MM.1S (cell line): ENCODE measurements around the gene PCGF3.
"Not testable (repeated sequence)": the region's sequence is repeated elsewhere in the genome, so short reads cannot be mapped to it uniquely, and the experiment has no call there.

Experiments used
- DNase-seq: peaks from one replicate; pipeline ENCODE4 v3.0.0-alpha.2; 2015
- H2AFZ ChIP-seq: fragments of 300-600 bp; sonication (generic); 2 replicates; pipeline ENCODE4 v1.6.0; 2016; ENCODE audit warnings: antibody characterized with exemption, low read length
- H3F3A ChIP-seq: fragments of 300-600 bp; sonication (generic); 2 replicates; pipeline ENCODE4 v1.6.1; 2016; ENCODE audit warnings: mild to moderate bottlenecking, antibody characterized with exemption, low read length, moderate library complexity, mixed read lengths; ENCODE audit not compliant: insufficient read depth
- H3K27ac ChIP-seq: fragments of 300-600 bp; sonication (generic); 2 replicates; pipeline ENCODE4 v1.5.1; 2016; ENCODE audit warnings: mild to moderate bottlenecking, low read length
- H3K27me3 ChIP-seq: fragments of 300-600 bp; sonication (generic); replicated peaks from 2 replicates; pipeline ENCODE4 v1.6.0; 2016; ENCODE audit warnings: low read length; ENCODE audit not compliant: insufficient read depth
- H3K36me3 ChIP-seq: fragments of 300-600 bp; sonication (generic); replicated peaks from 2 replicates; pipeline ENCODE4 v1.6.1; 2016; ENCODE audit warnings: mild to moderate bottlenecking, low read length, mixed read lengths; ENCODE audit not compliant: insufficient read depth
- H3K4me1 ChIP-seq: fragments of 300-600 bp; sonication (generic); 2 replicates; pipeline ENCODE4 v1.6.1; 2016; ENCODE audit warnings: low read length, mixed read lengths
- H3K4me2 ChIP-seq: fragments of 300-600 bp; sonication (generic); 2 replicates; pipeline ENCODE4 v1.6.0; 2016; ENCODE audit warnings: low read depth, low read length
- H3K4me3 ChIP-seq: fragments of 300-600 bp; sonication (generic); 2 replicates; pipeline ENCODE4 v1.5.1; 2016; ENCODE audit warnings: low read length, mixed read lengths
- H3K79me2 ChIP-seq: fragments of 300-600 bp; sonication (generic); 2 replicates; pipeline ENCODE4 v1.6.1; 2016; ENCODE audit warnings: mixed run types, low read length, mixed read lengths
- H3K9ac ChIP-seq: fragments of 300-600 bp; sonication (generic); 2 replicates; pipeline ENCODE4 v1.6.1; 2016; ENCODE audit warnings: low read length, mixed read lengths
- H3K9me2 ChIP-seq: fragments of 300-600 bp; sonication (generic); replicated peaks from 2 replicates; pipeline ENCODE4 v1.6.1; 2016; ENCODE audit warnings: mild to moderate bottlenecking, low read length, mixed read lengths; ENCODE audit not compliant: insufficient read depth
- H3K9me3 ChIP-seq: fragments of 300-600 bp; sonication (generic); replicated peaks from 2 replicates; pipeline ENCODE4 v1.6.1; 2016; ENCODE audit warnings: mild to moderate bottlenecking, low read length, mixed read lengths; ENCODE audit not compliant: insufficient read depth
- H4K20me1 ChIP-seq: fragments of 300-600 bp; sonication (generic); 2 replicates; pipeline ENCODE4 v1.6.1; 2016; ENCODE audit warnings: mild to moderate bottlenecking, low read length, moderate library complexity, mixed read lengths; ENCODE audit not compliant: insufficient read depth
- EZH2 ChIP-seq: fragments of 300-600 bp; sonication (generic); optimal IDR thresholded peaks from 2 replicates; pipeline ENCODE3; 2017; ENCODE audit warnings: low read depth, mild to moderate bottlenecking, antibody characterized with exemption, low read length, mixed read lengths
- EZH2phosphoT487 ChIP-seq: fragments of 300-600 bp; sonication (generic); IDR thresholded peaks from 2 replicates; pipeline ENCODE4 v1.6.1; 2018; ENCODE audit warnings: antibody characterized with exemption, low read length
- TF ChIP-seq, protein P1 (sequence below): fragments of 300-600 bp; sonication (generic); IDR thresholded peaks from 2 replicates; pipeline ENCODE4 v1.5.1; 2016; ENCODE audit warnings: antibody characterized with exemption, low read length, mixed read lengths

PCGF3 gene

DNA sequence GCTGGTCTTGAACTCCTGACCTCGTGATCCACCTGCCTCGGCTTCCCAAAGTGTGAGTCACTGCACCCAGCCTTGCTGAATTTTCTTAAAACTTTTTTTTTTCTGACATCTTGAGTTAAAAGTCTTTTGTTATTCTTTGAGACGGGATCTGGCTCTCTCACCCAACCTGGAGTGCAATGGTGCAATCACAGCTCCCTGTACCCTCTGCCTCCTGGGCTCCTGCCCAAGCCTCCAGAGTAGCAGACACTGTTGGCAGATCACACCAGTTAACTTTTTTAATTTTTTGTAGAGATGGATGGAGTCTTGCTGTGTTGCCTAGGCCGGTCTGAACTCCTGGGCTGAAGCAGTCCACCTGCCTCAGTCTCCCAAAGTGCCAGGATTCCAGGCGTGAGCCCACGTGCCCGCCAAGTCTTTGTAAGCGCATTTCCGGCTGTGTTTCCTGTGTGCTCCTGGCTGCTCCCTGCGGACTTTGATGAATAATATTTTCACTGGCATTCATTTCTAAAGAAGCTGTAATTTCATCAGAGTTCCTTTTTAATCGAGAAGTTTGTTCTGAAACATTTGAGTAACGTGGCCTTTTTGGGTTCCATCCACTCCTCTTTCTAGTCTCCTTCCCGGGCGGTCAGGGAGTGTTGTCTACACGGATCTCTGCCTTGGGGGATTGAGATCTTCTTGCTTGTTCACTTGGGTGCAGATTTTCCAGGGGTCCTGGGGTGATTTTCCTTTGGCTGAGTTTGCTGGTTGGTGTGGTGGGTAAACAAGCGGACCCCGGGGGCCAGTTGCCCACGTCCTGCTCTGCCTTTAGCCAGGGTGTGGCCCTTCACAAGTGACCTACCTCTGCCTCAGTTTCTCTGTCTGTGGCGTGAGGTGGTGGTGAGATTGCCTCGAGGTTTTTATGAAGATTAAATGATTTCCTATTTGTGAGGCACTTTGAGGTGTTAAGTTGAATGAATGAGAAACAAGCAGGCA is 44.4 kb downstream of the PCGF3 start:
- TF ChIP-seq, protein P1, sequence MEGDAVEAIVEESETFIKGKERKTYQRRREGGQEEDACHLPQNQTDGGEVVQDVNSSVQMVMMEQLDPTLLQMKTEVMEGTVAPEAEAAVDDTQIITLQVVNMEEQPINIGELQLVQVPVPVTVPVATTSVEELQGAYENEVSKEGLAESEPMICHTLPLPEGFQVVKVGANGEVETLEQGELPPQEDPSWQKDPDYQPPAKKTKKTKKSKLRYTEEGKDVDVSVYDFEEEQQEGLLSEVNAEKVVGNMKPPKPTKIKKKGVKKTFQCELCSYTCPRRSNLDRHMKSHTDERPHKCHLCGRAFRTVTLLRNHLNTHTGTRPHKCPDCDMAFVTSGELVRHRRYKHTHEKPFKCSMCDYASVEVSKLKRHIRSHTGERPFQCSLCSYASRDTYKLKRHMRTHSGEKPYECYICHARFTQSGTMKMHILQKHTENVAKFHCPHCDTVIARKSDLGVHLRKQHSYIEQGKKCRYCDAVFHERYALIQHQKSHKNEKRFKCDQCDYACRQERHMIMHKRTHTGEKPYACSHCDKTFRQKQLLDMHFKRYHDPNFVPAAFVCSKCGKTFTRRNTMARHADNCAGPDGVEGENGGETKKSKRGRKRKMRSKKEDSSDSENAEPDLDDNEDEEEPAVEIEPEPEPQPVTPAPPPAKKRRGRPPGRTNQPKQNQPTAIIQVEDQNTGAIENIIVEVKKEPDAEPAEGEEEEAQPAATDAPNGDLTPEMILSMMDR, result no peak
- TF ChIP-seq EZH2 (no peak), EZH2phosphoT487 (no peak)
- H3K9me3 ChIP-seq, result no peaks in the 10 kb centered on the region
- H3K4me3 ChIP-seq, result no peak overlapping the region
- no peak overlapping the region for H2AFZ ChIP-seq
- no peak overlapping the region for H3K27ac ChIP-seq
- no peaks in the 10 kb centered on the region for H3K9me2 ChIP-seq
- DNase-seq, result no peak
- no peaks in the 10 kb centered on the region for H4K20me1 ChIP-seq
- H3K4me1 ChIP-seq, result no peaks in the 10 kb centered on the region
- H3K27me3 ChIP-seq, result no peaks in the 10 kb centered on the region
- H3F3A ChIP-seq, result no peaks in the 10 kb centered on the region
- H3K9ac ChIP-seq, result no peak overlapping the region
- no peaks in the 10 kb centered on the region for H3K36me3 ChIP-seq
- H3K4me2 ChIP-seq, result no peak overlapping the region
- H3K79me2 ChIP-seq, result no peaks in the 10 kb centered on the region

DNA sequence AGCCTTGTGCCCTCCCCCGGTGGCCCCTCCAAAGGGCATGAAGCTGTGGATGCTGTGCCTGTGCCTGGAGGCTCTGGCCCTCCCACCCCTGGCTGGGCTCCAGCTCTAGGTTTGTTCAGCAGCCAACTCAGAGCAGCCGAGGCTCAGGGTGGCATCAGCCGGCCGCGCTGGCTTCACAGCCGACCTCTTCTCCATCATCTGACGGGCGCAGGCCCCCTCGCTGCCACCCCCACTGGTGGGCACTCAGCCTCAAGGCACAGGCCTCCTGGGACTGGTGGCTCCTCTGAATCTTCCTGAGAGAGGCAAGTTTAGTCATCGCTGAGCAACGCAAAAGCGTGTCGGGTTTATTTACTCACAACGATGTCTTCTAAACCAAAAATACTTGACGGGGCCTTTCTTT is 46.0 kb downstream of the PCGF3 start:
- Histone ChIP-seq H2AFZ (no peak overlapping the region), H3K27me3 (no peaks in the 10 kb centered on the region), H3K9me2 (no peaks in the 10 kb centered on the region), H3K4me2 (no peak overlapping the region), H3K79me2 (no peaks in the 10 kb centered on the region), H3F3A (no peaks in the 10 kb centered on the region), H3K27ac (no peak overlapping the region), H3K4me1 (no peaks in the 10 kb centered on the region), H3K9me3 (no peaks in the 10 kb centered on the region), H3K4me3 (no peak overlapping the region), H4K20me1 (no peaks in the 10 kb centered on the region), H3K9ac (no peak overlapping the region), H3K36me3 (no peaks in the 10 kb centered on the region)
- DNase-seq, result no peak
- no peak for TF ChIP-seq EZH2
- TF ChIP-seq EZH2phosphoT487, result no peak
- TF ChIP-seq, protein P1, result no peak

DNA sequence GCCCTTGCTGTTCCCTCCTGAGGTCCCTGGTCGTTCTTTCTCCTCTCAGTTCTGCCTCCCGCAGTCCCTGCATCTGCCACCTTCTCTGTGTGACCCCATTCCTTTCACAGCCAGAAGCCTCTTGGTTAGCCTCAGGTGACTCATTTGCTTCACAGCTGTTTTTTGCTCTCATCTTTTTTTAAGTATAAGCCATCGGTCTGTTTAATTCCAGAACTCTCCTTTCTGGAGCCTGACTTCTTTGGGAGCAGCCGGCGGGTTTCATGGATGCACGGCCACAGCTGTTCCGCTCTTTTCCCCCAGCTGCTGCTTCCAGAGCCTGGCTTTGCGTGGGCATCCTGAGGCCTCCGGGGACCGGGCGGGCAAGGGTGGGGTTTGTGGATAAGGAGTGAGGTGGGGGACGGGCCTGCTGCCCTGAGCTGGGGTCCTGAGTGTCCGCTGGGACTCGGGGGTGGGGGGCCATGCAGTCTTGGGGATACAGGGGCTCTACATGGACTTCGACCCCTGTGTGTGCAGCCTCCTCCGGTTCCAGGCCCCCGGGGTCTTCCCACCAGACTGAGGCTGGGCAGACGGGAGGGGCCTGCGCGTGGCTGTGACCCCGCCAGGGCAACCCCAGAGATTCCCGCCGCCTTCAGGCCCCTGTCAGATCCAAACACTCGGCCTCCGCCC is 46.7 kb downstream of the PCGF3 start:
- no peak overlapping the region for H3K4me2 ChIP-seq
- no peak overlapping the region for H3K9ac ChIP-seq
- no peak for DNase-seq
- H3K27me3 ChIP-seq, result no peaks in the 10 kb centered on the region
- no peaks in the 10 kb centered on the region for H3K79me2 ChIP-seq
- no peaks in the 10 kb centered on the region for H4K20me1 ChIP-seq
- TF ChIP-seq, protein P1, result no peak
- TF ChIP-seq EZH2 (no peak), EZH2phosphoT487 (no peak)
- no peaks in the 10 kb centered on the region for H3F3A ChIP-seq
- H3K9me2 ChIP-seq, result no peaks in the 10 kb centered on the region
- H2AFZ ChIP-seq, result no peak overlapping the region
- H3K36me3 ChIP-seq, result no peaks in the 10 kb centered on the region
- H3K27ac ChIP-seq, result no peak overlapping the region
- no peak overlapping the region for H3K4me3 ChIP-seq
- no peaks in the 10 kb centered on the region for H3K4me1 ChIP-seq
- H3K9me3 ChIP-seq, result no peaks in the 10 kb centered on the region

DNA sequence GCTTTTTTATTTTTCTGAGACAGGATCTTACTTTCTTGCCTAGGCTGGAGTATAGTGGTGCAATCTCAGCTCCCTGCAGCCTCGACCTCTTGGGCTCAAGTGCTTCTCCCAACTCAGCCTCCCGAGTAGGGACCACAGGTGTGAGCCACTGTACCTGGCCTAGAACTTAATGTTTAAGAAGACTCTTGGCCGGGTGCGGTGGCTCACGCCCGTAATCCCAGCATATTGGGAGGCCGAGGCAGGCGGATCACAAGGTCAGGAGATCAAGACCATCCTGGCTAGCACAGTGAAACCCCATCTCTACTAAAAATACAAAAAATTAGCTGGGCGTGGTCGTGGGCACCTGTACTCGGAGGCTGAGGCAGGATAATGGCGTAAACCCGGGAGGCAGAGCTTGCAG is 47.6 kb downstream of the PCGF3 start:
- not testable (repeated sequence) for H3K36me3 ChIP-seq, H4K20me1 ChIP-seq, DNase-seq, H3K27me3 ChIP-seq, H2AFZ ChIP-seq, H3K9ac ChIP-seq, H3K4me2 ChIP-seq, H3K9me2 ChIP-seq, H3K4me3 ChIP-seq, H3F3A ChIP-seq, H3K27ac ChIP-seq, H3K9me3 ChIP-seq, H3K79me2 ChIP-seq, H3K4me1 ChIP-seq
